WTC11 (cell line): Measurements from ENCODE around the gene CD4.

Source experiments
- ETV6 ChIP-seq: sonication (generic); formaldehyde crosslinking; IDR thresholded peaks from 2 replicates; pipeline ENCODE4 v1.8.1; 2022; ENCODE audit warnings: mild to moderate bottlenecking, missing genetic modification reagents
- GRHL2 ChIP-seq: fragments of 250-450 bp; sonication (Bioruptor Pico); IDR thresholded peaks from 2 replicates; pipeline ENCODE4 v1.8.0; 2022; ENCODE audit warnings: mild to moderate bottlenecking, moderate library complexity; ENCODE audit not compliant: insufficient replicate concordance, severe bottlenecking
- HMGA2 ChIP-seq: fragments of 250-450 bp; sonication (Bioruptor Pico); IDR thresholded peaks from 2 replicates; pipeline ENCODE4 v1.4.0; 2021; ENCODE audit warnings: mild to moderate bottlenecking, moderate library complexity
- OVOL2 ChIP-seq: fragments of 250-450 bp; sonication (Bioruptor Pico); IDR thresholded peaks from 2 replicates; pipeline ENCODE4 v1.9.0; 2021; ENCODE audit warnings: mild to moderate bottlenecking, borderline replicate concordance
- SMAD3 ChIP-seq: sonication (generic); formaldehyde crosslinking; IDR thresholded peaks from 2 replicates; pipeline ENCODE4 v1.8.0; 2022; ENCODE audit warnings: missing genetic modification reagents, mild to moderate bottlenecking, borderline replicate concordance
- SP1 ChIP-seq: sonication (generic); formaldehyde crosslinking; conservative IDR thresholded peaks from 2 replicates; pipeline ENCODE4 v1.8.1; 2022; ENCODE audit warnings: missing genetic modification reagents
- TP53 ChIP-seq: sonication (generic); formaldehyde crosslinking; IDR thresholded peaks from 2 replicates; pipeline ENCODE4 v1.8.1; 2023; ENCODE audit warnings: mild to moderate bottlenecking, missing genetic modification reagents
- TF ChIP-seq, protein P1 (sequence below): fragments of 200-600 bp; IDR thresholded peaks from 2 replicates; pipeline ENCODE4 v1.8.0; 2022; ENCODE audit warnings: antibody characterized with exemption
- TF ChIP-seq, protein P2 (sequence below): sonication (generic); formaldehyde crosslinking; IDR thresholded peaks from 2 replicates; pipeline ENCODE4 v1.8.0; 2022; ENCODE audit warnings: mild to moderate bottlenecking, missing genetic modification reagents

DNA sequence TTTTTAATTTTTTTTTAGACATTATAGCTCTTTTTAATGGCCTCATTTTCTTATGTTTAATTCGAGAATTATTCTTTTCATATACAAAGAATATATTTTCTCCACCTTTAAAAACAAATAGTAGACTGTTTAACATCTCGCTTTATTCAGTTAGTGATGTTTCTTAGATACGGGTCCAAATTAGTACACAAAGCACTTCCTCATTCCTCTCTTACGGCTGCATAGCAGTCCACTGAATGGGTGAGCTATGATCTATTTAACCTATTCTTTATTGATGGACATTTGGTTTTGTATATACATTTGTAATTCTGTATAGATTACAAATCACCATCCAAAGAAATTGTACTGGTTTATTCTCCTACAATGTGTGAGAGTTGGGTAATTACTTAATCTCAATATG lies 24.0 kb downstream of the CD4 start:
- TF ChIP-seq, protein P1, sequence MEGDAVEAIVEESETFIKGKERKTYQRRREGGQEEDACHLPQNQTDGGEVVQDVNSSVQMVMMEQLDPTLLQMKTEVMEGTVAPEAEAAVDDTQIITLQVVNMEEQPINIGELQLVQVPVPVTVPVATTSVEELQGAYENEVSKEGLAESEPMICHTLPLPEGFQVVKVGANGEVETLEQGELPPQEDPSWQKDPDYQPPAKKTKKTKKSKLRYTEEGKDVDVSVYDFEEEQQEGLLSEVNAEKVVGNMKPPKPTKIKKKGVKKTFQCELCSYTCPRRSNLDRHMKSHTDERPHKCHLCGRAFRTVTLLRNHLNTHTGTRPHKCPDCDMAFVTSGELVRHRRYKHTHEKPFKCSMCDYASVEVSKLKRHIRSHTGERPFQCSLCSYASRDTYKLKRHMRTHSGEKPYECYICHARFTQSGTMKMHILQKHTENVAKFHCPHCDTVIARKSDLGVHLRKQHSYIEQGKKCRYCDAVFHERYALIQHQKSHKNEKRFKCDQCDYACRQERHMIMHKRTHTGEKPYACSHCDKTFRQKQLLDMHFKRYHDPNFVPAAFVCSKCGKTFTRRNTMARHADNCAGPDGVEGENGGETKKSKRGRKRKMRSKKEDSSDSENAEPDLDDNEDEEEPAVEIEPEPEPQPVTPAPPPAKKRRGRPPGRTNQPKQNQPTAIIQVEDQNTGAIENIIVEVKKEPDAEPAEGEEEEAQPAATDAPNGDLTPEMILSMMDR: no peak
- TF ChIP-seq ETV6 (CRISPR knock-in tag): no peak
- no peak for TF ChIP-seq GRHL2 (CRISPR knock-in tag)
- no peak for TF ChIP-seq SP1 (CRISPR knock-in tag)
- TF ChIP-seq, protein P2, sequence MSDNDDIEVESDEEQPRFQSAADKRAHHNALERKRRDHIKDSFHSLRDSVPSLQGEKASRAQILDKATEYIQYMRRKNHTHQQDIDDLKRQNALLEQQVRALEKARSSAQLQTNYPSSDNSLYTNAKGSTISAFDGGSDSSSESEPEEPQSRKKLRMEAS: no peak
- no peak for TF ChIP-seq SMAD3
- TF ChIP-seq TP53 (CRISPR knock-in tag): no peak
- TF ChIP-seq HMGA2: no peak
- TF ChIP-seq OVOL2 (CRISPR knock-in tag): no peak
